NB4 (cell line): ENCODE data around the gene ABCB9.
"Not testable (repeated sequence)": the region's sequence is repeated elsewhere in the genome, so short reads cannot be mapped to it uniquely, and the experiment has no call there.

Source experiments
- DNase-seq: peaks from one replicate; pipeline ENCODE4 v3.0.0; 2010; ENCODE audit warnings: low read depth
- H3K4me3 ChIP-seq: one replicate; pipeline ENCODE4 v1.5.1; 2011; ENCODE audit warnings: mild to moderate bottlenecking, low read depth, low read length, moderate library complexity
- MYC ChIP-seq: IDR thresholded peaks from 2 replicates; pipeline ENCODE4 v1.6.1; 2011; ENCODE audit warnings: low read depth, low read length
- POLR2A ChIP-seq: IDR thresholded peaks from 2 replicates; pipeline ENCODE4 v1.6.1; 2011; ENCODE audit warnings: mild to moderate bottlenecking; ENCODE audit not compliant: insufficient read length; ENCODE audit errors: extremely low read depth
- TF ChIP-seq, protein P1 (sequence below): IDR thresholded peaks from one replicate; pipeline ENCODE4 v1.5.1; 2012; ENCODE audit warnings: low read depth, low read length
- TF ChIP-seq, protein P2 (sequence below): IDR thresholded peaks from 2 replicates; pipeline ENCODE4 v1.6.1; 2011; ENCODE audit warnings: low read depth, low read length

ABCB9 gene

DNA sequence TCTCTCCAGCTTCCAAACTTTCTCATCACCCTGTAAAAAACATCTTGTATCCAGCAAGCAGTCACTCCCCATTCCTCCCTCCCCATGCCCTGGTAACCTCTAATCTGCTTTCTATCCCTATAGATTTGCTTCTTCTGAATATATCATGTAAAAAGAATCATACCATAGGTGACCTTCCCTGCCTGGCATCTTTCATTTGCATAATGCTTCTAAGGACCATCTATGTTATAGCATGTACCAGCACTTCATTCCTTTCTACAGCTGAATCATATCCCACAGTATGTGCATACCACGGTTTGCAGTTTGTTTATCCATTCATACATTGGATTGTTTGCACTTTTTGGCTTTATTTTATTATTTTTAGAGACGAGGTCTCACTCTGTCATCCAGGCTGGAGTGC is 47.4 kb downstream of the ABCB9 start:
- no peak for TF ChIP-seq POLR2A
- TF ChIP-seq, protein P1, sequence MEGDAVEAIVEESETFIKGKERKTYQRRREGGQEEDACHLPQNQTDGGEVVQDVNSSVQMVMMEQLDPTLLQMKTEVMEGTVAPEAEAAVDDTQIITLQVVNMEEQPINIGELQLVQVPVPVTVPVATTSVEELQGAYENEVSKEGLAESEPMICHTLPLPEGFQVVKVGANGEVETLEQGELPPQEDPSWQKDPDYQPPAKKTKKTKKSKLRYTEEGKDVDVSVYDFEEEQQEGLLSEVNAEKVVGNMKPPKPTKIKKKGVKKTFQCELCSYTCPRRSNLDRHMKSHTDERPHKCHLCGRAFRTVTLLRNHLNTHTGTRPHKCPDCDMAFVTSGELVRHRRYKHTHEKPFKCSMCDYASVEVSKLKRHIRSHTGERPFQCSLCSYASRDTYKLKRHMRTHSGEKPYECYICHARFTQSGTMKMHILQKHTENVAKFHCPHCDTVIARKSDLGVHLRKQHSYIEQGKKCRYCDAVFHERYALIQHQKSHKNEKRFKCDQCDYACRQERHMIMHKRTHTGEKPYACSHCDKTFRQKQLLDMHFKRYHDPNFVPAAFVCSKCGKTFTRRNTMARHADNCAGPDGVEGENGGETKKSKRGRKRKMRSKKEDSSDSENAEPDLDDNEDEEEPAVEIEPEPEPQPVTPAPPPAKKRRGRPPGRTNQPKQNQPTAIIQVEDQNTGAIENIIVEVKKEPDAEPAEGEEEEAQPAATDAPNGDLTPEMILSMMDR = no peak
- no peak for TF ChIP-seq MYC
- TF ChIP-seq, protein P2, sequence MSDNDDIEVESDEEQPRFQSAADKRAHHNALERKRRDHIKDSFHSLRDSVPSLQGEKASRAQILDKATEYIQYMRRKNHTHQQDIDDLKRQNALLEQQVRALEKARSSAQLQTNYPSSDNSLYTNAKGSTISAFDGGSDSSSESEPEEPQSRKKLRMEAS = no peak
- no peak overlapping the region for H3K4me3 ChIP-seq
- no peak for DNase-seq

DNA sequence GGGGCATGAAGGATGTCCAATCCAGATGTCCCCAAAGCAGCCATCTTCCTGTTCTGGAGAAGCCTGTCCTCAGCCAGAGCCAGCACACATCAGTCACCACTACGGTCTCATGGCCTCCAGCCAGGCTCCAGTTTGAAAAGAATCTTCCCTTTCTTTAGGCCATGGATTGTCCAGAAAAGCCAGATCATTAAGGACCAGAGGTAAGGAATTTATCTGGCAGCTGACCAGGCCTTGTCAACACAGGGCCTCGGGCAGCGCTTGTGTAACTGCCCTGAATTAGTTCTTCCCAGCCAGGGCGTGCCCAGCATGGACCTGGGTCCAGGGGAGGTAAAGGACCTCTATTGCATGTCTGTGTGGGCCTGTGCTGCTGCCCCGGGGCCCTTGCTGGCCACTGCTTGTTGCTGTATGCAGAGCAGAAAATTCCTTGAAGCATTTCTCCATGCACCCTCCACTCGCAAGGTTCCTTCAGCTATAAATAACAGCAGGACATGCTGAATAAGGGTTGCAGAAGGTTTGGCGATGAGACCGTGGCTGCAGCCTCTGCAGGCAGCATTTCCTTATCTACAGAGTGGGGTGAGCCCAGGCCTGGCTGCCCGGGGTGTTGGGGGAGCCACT is 48.6 kb downstream of the ABCB9 start:
- TF ChIP-seq, protein P2 = no peak
- TF ChIP-seq POLR2A = no peak
- TF ChIP-seq, protein P1 = no peak
- no peak for DNase-seq
- H3K4me3 ChIP-seq = no peak overlapping the region

DNA sequence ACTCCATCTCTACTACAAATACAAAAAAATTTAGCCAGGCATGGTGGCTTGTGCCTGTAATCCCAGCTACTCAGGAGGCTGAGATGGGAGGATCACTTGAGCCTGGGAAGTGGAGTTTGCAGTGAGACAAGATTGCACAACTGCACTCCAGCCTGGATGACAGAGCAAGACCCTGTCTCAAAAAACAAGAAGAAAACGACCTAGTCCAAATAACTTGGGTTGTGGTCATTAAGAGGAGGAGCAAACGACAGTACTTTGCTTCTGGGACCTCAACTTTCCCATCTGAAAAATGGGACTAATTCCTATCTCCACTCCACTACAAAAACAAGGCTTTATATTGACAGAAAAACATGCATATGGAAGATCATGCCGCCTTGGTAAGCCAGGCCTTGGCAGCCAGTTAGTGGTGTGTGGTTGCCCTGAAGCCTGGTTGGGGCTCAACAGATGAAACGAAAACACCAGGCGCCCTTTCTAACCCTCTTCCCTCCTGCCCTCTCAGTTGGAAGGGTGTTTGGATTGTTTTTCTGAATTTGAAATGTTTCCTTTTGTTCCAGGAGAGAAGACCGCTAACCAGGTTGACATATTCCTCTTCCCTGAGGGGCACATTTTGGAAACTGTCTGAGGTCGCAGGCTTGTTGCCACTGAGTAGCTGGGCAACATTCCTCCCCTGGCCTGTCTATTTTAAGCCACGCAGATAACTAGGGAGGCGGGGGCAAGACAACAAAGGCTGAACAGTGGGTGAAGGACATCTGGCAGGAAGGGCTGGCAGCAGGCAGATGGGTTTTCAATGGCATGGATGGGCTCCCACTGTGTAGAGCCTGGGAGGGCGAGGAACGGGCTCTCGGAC is 56.6 kb downstream of the ABCB9 start:
- H3K4me3 ChIP-seq = no peak overlapping the region
- no peak for TF ChIP-seq MYC
- TF ChIP-seq, protein P2 = no peak
- TF ChIP-seq, protein P1 = no peak
- no peak for TF ChIP-seq POLR2A
- DNase-seq = no peak

DNA sequence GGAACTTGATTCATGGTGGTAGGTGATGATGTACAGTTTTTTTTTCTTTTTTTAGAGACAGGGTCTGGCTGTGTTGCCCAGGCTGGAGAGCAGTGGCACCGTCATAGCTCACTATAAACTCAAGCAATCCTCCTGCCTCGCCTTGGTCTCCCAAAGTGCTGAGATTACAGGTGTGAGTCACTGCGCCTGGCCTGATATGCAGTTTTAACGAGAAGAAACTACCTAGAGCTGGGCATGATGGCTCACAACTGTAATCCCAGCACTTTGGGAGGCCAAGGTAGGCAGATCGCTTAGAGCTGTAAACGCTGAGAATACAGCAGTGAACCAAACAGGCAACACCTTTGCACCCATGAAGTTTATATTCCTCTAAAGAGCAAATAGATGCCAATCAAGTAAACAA is 57.3 kb downstream of the ABCB9 start:
- TF ChIP-seq, protein P2 = no peak
- TF ChIP-seq MYC (no peak), POLR2A (no peak)
- TF ChIP-seq, protein P1 = no peak
- no peak overlapping the region for H3K4me3 ChIP-seq
- no peak for DNase-seq

DNA sequence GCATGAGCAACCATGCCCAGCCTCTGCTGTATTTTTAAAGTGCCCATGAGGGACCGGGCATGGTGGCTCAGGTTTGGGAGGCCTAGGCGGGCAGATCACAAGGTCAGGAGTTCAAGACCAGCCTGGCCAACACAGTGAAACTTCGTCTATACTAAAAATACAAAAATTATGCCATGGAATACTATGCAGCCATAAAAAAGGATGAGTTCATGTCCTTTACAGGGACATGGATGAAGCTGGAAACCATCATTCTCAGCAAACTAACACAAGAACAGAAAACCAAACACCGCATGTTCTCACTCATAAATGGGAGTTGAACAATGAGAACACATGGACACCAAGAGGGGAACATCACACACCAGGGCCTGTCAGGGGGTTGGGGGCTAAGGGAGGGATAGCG is 61.0 kb downstream of the ABCB9 start:
- H3K4me3 ChIP-seq, DNase-seq: not testable (repeated sequence)

DNA sequence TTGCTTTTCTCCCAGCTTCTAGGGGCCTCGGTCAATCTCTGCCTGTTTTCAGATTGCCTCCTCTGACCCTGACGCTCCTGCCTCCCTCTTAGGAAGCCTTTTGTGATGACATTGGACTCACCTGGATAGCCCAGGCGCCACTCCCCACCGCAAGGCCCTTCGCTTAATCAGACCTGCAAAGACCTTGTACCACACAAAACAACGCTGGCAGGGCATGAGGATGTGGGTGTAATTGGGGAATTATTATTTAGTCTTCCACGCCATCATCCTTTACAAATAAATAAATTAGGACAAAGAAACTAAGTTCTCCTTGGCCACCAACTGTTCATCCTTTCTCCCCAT is 62.6 kb downstream of the ABCB9 start:
- TF ChIP-seq, protein P2 = no peak
- TF ChIP-seq, protein P1 = no peak
- TF ChIP-seq POLR2A (no peak), MYC (no peak)
- H3K4me3 ChIP-seq = no peak overlapping the region
- DNase-seq = no peak
